Naive thymus-derived CD8-positive, alpha-beta T cell (primary cell): Measurements from ENCODE around the gene CCDC182. TPM values are rescaled to one million over a fixed set of nuclear protein-coding genes. Genes with fewer than 3 reads are reported as not detected.
A peak's percentile ranks its signal among the peaks of the same experiment; 100 is the strongest.

ENCODE experiments used
- ATAC-seq, 2 donors: fragments of 150-1000 bp; cut with Tn5 transposase in 1 of 2; sonication (Bioruptor Pico), chemical (Tn5 transposase) in 1 of 2; 1 replicate in 1 of 2; 2 replicates in 1 of 2; pipeline ENCODE4 v1.10.0; 2021; ENCODE audit warnings: mild to moderate bottlenecking in 2 of 2, moderate library complexity in 2 of 2
- POLR2A ChIA-PET: fragments of 350-600 bp; sonication (Branson Sonifier 250); formaldehyde crosslinking; loops from one replicate; lab custom pipeline; 2021; ENCODE audit warnings: antibody characterized with exemption; lab: Charles Lee
- DNase-seq, 10 donors: peaks; one replicate each; pipeline versions ENCODE4 v3.0.0 to v3.0.0-alpha.2; 2020 to 2022
- H3K27ac Mint-ChIP-seq, 10 donors: one replicate each; pipeline ENCODE4 v1.8.0; 2020 to 2022; ENCODE audit warnings: mild to moderate bottlenecking in 10 of 10, mixed read lengths in 10 of 10, moderate library complexity in 4 of 10, inconsistent platforms in 1 of 10
- H3K27me3 Mint-ChIP-seq, 5 donors: one replicate each; pipeline ENCODE4 v1.8.0; 2021 to 2022; ENCODE audit warnings: mixed read lengths in 5 of 5
- H3K36me3 Mint-ChIP-seq, 3 donors: one replicate each; pipeline ENCODE4 v1.8.0; 2020 to 2022; ENCODE audit warnings: mixed read lengths in 3 of 3, mild to moderate bottlenecking in 2 of 3, inconsistent platforms in 1 of 3
- H3K4me1 Mint-ChIP-seq, 4 donors: one replicate each; pipeline ENCODE4 v1.8.0; 2021 to 2022; ENCODE audit warnings: mixed read lengths in 4 of 4
- H3K4me3 Mint-ChIP-seq, 10 donors: one replicate each; pipeline ENCODE4 v1.8.0; 2020 to 2022; ENCODE audit warnings: mild to moderate bottlenecking in 10 of 10, mixed read lengths in 10 of 10, moderate library complexity in 6 of 10, inconsistent platforms in 1 of 10
- H3K9me3 Mint-ChIP-seq, 9 donors: one replicate each; pipeline ENCODE4 v1.8.0; 2020 to 2022; ENCODE audit warnings: mixed read lengths in 9 of 9, mild to moderate bottlenecking in 3 of 9, inconsistent platforms in 1 of 9, moderate library complexity in 1 of 9
- polyA plus RNA-seq, 3 donors: library from polyadenylated mRNA; unstranded; fragments of 300-500 nt; fragmentation: Illumina TruSeq; gene quantifications; one replicate each; pipeline ENCODE4 v1.2.3, GENCODE V29; 2021
- total RNA-seq, 8 experiments: library from RNA in 2 of 8; stranded (reverse) in 2 of 8; gene quantifications; one replicate each; pipeline ENCODE4 v1.2.3 and lab custom pipeline; 2021 to 2026

CCDC182 gene
- total and polyA plus RNA-seq, 5 experiments from 2014 or later = not detected

- no peak overlapping the region for H3K4me3 Mint-ChIP-seq
- H3K27ac Mint-ChIP-seq = no peak overlapping the region
- H3K9me3 Mint-ChIP-seq = no peaks in the 10 kb centered on the region
- POLR2A ChIA-PET = no interaction called here
- ATAC-seq (no peak), DNase-seq (no peak)
- H3K27me3 Mint-ChIP-seq = peaks cover 0 to 2% (median under 1%) of the 10 kb centered on the region in 5 donors
- H3K36me3 Mint-ChIP-seq = no peaks in the 10 kb centered on the region
- H3K4me1 Mint-ChIP-seq = peaks cover 0 to 20% (median 0%) of the 10 kb centered on the region in 4 donors
These were observed 22.4 kb downstream of the CCDC182 start for GRCh38 chr17:57722704-57723043.

DNA sequence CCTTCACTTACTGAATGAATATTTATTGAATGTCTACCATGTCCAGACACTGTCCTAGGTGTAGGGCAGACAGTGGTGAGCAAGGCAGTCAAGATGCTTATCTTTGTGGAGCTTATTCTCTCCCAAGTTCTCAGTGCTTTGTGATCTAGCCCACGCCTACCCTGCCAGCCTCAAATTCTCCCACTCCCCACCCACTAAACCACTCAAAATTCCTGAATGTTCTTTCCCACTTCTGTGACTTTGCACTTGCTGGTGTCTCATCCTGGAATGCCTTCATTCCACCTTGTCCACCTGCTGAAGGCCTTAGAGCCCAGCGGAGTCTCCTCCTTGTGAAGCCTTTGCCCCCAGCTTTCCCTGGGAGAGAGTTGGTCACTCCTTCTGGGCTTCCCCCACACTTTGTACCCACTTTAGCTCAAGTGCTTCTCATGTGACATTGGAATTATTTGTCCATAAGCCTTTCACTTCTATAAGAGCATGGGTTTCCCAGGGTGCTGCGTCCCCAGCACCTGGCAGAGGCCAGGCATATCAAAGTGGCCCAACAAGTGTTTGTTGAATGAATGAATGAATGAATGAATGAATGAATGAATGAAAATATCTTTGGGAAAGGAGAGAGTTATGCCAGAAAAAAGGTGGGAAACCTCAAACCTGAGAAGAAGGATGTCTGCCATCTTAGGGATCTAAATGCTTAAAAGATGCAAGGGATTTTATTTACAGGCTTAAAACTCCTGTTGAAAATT is 23.0 kb downstream of the CCDC182 start:
- ATAC-seq = no peak
- H3K27ac Mint-ChIP-seq = peak overlapping the region in 1 of 10 donors; percentile 24
- DNase-seq = no peak
- H3K36me3 Mint-ChIP-seq = no peaks in the 10 kb centered on the region
- POLR2A ChIA-PET = interaction anchor here (0.6 kb wide), 1 partner anchor 13 kb away, joined by 3 read pairs; no protein-coding TSS in a partner anchor
- no peaks in the 10 kb centered on the region for H3K9me3 Mint-ChIP-seq
- no peak overlapping the region for H3K4me3 Mint-ChIP-seq
- peaks cover 0 to 20% (median 0%) of the 10 kb centered on the region in 4 donors for H3K4me1 Mint-ChIP-seq
- peaks cover 0 to 8% (median 5%) of the 10 kb centered on the region in 5 donors for H3K27me3 Mint-ChIP-seq

GRCh38 chr17:57720386-57721035 is 24.6 kb downstream of the CCDC182 start:
- Mint-ChIP-seq H3K4me1 (peaks cover 0 to 14% (median 0%) of the 10 kb centered on the region in 4 donors), H3K27me3 (peaks cover 1 to 24% (median 7%) of the 10 kb centered on the region in 5 donors), H3K36me3 (no peaks in the 10 kb centered on the region), H3K27ac (no peak overlapping the region), H3K9me3 (no peaks in the 10 kb centered on the region), H3K4me3 (no peak overlapping the region)
- POLR2A ChIA-PET = no interaction called here
- DNase-seq (no peak), ATAC-seq (no peak)

DNA sequence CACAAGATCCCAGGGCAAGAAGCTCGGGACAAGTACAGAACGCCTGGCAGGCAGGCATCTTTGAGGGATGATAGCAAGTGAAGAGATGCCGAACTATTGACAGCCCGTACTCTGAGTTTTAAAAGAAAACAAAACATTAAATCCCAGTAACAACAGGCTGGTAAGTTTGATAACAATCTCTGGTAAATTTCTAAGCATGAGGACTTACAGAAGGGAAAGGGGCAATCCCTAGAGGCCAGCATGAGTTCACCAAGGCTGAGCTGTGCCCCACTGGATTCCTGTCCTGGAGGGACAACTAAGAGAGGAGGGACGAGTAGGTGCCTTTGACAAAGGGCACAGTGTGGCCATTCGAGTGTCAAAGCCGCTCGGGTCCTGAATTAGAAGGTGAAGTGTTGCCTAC is 26.2 kb downstream of the CCDC182 start:
- no peaks in the 10 kb centered on the region for H3K36me3 Mint-ChIP-seq
- no peak for ATAC-seq
- no peak overlapping the region for H3K27ac Mint-ChIP-seq
- peaks cover 0 to 3% (median 0%) of the 10 kb centered on the region in 4 donors for H3K4me1 Mint-ChIP-seq
- no peak overlapping the region for H3K4me3 Mint-ChIP-seq
- peaks cover 2 to 33% (median 10%) of the 10 kb centered on the region in 5 donors for H3K27me3 Mint-ChIP-seq
- DNase-seq = no peak
- H3K9me3 Mint-ChIP-seq = no peaks in the 10 kb centered on the region
- POLR2A ChIA-PET = no interaction called here

- Mint-ChIP-seq H3K4me1 (no peaks in the 10 kb centered on the region), H3K27me3 (peaks cover 5 to 33% (median 10%) of the 10 kb centered on the region in 5 donors), H3K9me3 (peaks cover 0 to 5% (median 0%) of the 10 kb centered on the region in 9 donors), H3K36me3 (no peaks in the 10 kb centered on the region), H3K4me3 (no peak overlapping the region), H3K27ac (no peak overlapping the region)
- DNase-seq (no peak), ATAC-seq (no peak)
- POLR2A ChIA-PET = no interaction called here
These were observed 29.1 kb downstream of the CCDC182 start for GRCh38 chr17:57715981-57716380.

GRCh38 chr17:57714665-57715180 is 30.4 kb downstream of the CCDC182 start:
- peaks cover 0 to 3% (median 0%) of the 10 kb centered on the region in 3 donors for H3K36me3 Mint-ChIP-seq
- H3K27ac Mint-ChIP-seq = no peak overlapping the region
- no peak for ATAC-seq
- DNase-seq = no peak
- H3K9me3 Mint-ChIP-seq = peaks cover 0 to 14% (median 1%) of the 10 kb centered on the region in 9 donors
- H3K4me3 Mint-ChIP-seq = no peak overlapping the region
- POLR2A ChIA-PET = no interaction called here
- peaks cover 5 to 33% (median 10%) of the 10 kb centered on the region in 5 donors for H3K27me3 Mint-ChIP-seq
- no peaks in the 10 kb centered on the region for H3K4me1 Mint-ChIP-seq

- ATAC-seq = no peak
- H3K4me3 Mint-ChIP-seq = no peak overlapping the region
- H3K4me1 Mint-ChIP-seq = peaks cover 0 to 4% (median under 1%) of the 10 kb centered on the region in 4 donors
- H3K27me3 Mint-ChIP-seq = peaks cover 5 to 33% (median 10%) of the 10 kb centered on the region in 5 donors
- peaks cover 0 to 3% (median 0%) of the 10 kb centered on the region in 3 donors for H3K36me3 Mint-ChIP-seq
- POLR2A ChIA-PET = no interaction called here
- peaks cover 0 to 16% (median 2%) of the 10 kb centered on the region in 9 donors for H3K9me3 Mint-ChIP-seq
- DNase-seq = no peak
- H3K27ac Mint-ChIP-seq = peak overlapping the region in 1 of 10 donors; percentile 51
These were observed 32.0 kb downstream of the CCDC182 start for GRCh38 chr17:57713140-57713539.

GRCh38 chr17:57708410-57708809 is 36.7 kb downstream of the CCDC182 start:
- peaks cover 7 to 28% (median 11%) of the 10 kb centered on the region in 4 donors for H3K4me1 Mint-ChIP-seq
- peaks cover 0 to 3% (median 0%) of the 10 kb centered on the region in 3 donors for H3K36me3 Mint-ChIP-seq
- H3K9me3 Mint-ChIP-seq = peaks cover 0 to 16% (median 2%) of the 10 kb centered on the region in 9 donors
- no peak for DNase-seq
- peak overlapping the region in 1 of 10 donors; percentile 16 for H3K4me3 Mint-ChIP-seq
- no peak for ATAC-seq
- peak overlapping the region in 3 of 10 donors; percentile 4 to 62 (median 23) for H3K27ac Mint-ChIP-seq
- no peaks in the 10 kb centered on the region for H3K27me3 Mint-ChIP-seq
- POLR2A ChIA-PET = interaction anchor here (0.7 kb wide), 1 partner anchor 14 kb away, joined by 3 read pairs; no protein-coding TSS in a partner anchor

DNA sequence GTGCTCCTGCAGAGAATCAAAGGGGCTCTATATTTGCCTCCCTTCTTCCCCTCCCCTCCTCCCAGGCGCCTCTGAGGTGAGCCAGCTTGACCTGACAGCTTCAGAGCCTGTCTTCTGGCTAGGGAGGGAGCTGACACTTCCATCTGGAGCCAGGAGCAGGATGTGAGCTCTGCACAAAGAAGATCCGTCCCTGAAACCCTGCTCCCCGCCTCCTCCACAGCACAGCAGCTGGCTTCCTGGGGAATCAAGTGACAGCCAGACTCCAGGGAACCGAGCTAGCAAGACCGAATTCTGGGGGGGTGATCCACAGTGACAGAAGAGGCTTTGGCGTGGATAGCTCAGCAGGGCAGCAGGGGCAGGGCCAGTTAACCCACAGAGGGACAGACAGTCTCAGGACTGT is 37.2 kb downstream of the CCDC182 start:
- no peak for DNase-seq
- POLR2A ChIA-PET = no interaction called here
- H3K27ac Mint-ChIP-seq = peak overlapping the region in 2 of 10 donors; percentile 11 to 23

GRCh38 chr17:57706761-57707160 is 38.3 kb downstream of the CCDC182 start:
- DNase-seq (no peak), ATAC-seq (no peak)
- peaks cover 7 to 28% (median 11%) of the 10 kb centered on the region in 4 donors for H3K4me1 Mint-ChIP-seq
- H3K36me3 Mint-ChIP-seq = peaks cover 0 to 3% (median 0%) of the 10 kb centered on the region in 3 donors
- H3K27ac Mint-ChIP-seq = peak overlapping the region in 5 of 10 donors; percentile 0 to 67 (median 29)
- POLR2A ChIA-PET = no interaction called here
- H3K4me3 Mint-ChIP-seq = peak overlapping the region in 2 of 10 donors; percentile 3 to 29
- H3K9me3 Mint-ChIP-seq = peaks cover 0 to 16% (median 2%) of the 10 kb centered on the region in 9 donors
- H3K27me3 Mint-ChIP-seq = no peaks in the 10 kb centered on the region

More for the DNA sequence above, 37.2 kb downstream of the CCDC182 start:
- Mint-ChIP-seq H3K36me3 (peaks cover 0 to 3% (median 0%) of the 10 kb centered on the region in 3 donors), H3K4me1 (peaks cover 7 to 28% (median 11%) of the 10 kb centered on the region in 4 donors), H3K9me3 (peaks cover 0 to 16% (median 2%) of the 10 kb centered on the region in 9 donors), H3K4me3 (no peak overlapping the region), H3K27me3 (no peaks in the 10 kb centered on the region)
- ATAC-seq = no peak

DNA sequence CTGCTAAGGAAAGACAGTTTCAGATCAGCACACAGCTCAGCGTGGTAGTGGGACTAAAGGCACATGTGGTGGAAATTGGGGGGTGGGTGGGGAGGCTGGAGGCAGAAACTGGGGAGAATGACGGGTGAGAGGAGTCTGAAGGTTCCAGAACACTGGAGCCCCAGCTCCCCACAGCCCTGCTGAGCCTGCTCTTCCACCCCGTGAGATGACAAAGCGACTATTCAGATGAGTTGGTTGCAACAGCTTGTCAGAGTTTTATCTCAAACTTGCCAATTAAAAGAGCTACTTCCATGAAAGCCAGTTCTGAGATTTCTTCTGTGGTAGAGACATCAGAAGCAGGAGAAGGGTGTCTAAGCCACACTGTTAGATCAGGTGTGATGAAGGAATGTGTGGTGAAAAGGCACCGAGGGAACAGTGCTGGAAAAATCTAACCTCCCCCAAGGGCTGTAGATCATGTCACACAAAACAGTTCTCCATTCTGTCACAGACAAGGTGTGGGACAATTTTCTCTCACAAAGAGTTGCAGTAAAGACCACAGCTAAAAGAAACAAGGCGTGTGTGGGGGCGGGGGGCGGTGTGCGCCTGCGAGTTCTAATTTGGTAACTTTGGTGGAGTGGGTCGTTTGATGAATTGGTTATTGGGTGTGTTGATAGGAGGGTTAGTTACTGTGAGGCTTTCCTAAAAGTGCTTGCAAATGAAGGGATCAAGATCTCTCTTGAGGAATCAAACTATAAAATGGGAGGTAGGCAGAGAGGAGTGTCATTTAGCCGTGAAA is 39.0 kb downstream of the CCDC182 start:
- H3K4me1 Mint-ChIP-seq = peaks cover 7 to 28% (median 11%) of the 10 kb centered on the region in 4 donors
- no peaks in the 10 kb centered on the region for H3K27me3 Mint-ChIP-seq
- H3K27ac Mint-ChIP-seq = peak overlapping the region in 7 of 10 donors; percentile 0 to 67 (median 29)
- ATAC-seq (no peak), DNase-seq (no peak)
- H3K4me3 Mint-ChIP-seq = peak overlapping the region in 2 of 10 donors; percentile 3
- H3K36me3 Mint-ChIP-seq = peaks cover 0 to 7% (median 2%) of the 10 kb centered on the region in 3 donors
- POLR2A ChIA-PET = no interaction called here
- peaks cover 0 to 13% (median 2%) of the 10 kb centered on the region in 9 donors for H3K9me3 Mint-ChIP-seq

DNA sequence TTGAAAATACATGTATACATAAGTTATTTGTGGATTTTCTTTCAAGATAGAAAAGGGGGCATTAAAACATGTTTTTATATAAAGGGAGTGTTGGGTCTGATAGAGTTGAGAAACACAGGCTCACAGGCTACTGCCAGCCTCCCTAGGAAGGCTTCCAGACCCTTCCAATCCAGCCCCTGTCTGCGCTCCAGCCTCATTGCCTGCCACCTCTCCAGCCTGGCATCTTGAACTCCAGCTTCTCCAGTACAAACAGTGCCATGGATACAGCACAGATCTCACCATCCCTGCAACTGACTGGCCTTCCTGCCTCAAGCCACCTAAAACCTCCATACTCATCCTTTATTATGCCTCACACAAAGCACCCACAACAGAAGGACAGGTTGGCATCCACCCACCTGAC is 40.7 kb downstream of the CCDC182 start:
- POLR2A ChIA-PET = no interaction called here
- H3K27ac Mint-ChIP-seq = peak overlapping the region in 2 of 10 donors; percentile 9 to 49
- no peak for DNase-seq
- H3K27me3 Mint-ChIP-seq = no peaks in the 10 kb centered on the region
- peaks cover 8 to 29% (median 11%) of the 10 kb centered on the region in 4 donors for H3K4me1 Mint-ChIP-seq
- ATAC-seq = no peak
- peaks cover 0 to under 1% (median 0%) of the 10 kb centered on the region in 9 donors for H3K9me3 Mint-ChIP-seq
- peaks cover 0 to 4% (median 2%) of the 10 kb centered on the region in 3 donors for H3K36me3 Mint-ChIP-seq
- H3K4me3 Mint-ChIP-seq = no peak overlapping the region
